Stomach (tissue), 9 donors: ENCODE results near the gene MRM1. TPM values are rescaled to one million over a fixed set of nuclear protein-coding genes. Genes with fewer than 3 reads are reported as not detected.

Experiments
- DNase-seq, 2 donors: peaks; one replicate each; pipeline versions ENCODE4 v3.0.0 to v3.0.0-alpha.2; 2013 to 2019
- H3K27ac ChIP-seq, 5 donors: fragments of 200-600 bp in 4 of 5; sonication (generic) in 4 of 5; one replicate each; pipeline ENCODE4 v1.5.1; 2013 to 2019; ENCODE audit warnings: mild to moderate bottlenecking in 1 of 5, moderate library complexity in 1 of 5
- H3K27me3 ChIP-seq, 3 donors: fragments of 200-600 bp; sonication (generic); one replicate each; pipeline ENCODE4 v1.5.1; 2017 to 2019; ENCODE audit warnings: mixed run types in 1 of 3
- H3K36me3 ChIP-seq, 4 donors: fragments of 200-600 bp; sonication (generic); 1 replicate in 3 of 4; 2 replicates in 1 of 4; pipeline ENCODE4 v1.5.1; 2016 to 2019
- H3K4me1 ChIP-seq, 4 donors: fragments of 200-600 bp; sonication (generic); one replicate each; pipeline ENCODE4 v1.5.1; 2016 to 2019
- H3K4me3 ChIP-seq, 4 donors: fragments of 200-600 bp; sonication (generic) in 3 of 4; one replicate each; pipeline ENCODE4 v1.5.1; 2016 to 2019; ENCODE audit warnings: mild to moderate bottlenecking in 1 of 4
- H3K9me3 ChIP-seq, 4 donors: fragments of 200-600 bp; sonication (generic); one replicate each; pipeline ENCODE4 v1.5.1; 2016 to 2019
- EP300 ChIP-seq: sonication (generic); formaldehyde crosslinking; IDR thresholded peaks from one replicate; pipeline ENCODE4 v1.6.1; 2017; ENCODE audit warnings: antibody characterized with exemption
- POLR2A ChIP-seq, 4 donors: fragments of 450-650 bp; IDR thresholded peaks; one replicate each; pipeline ENCODE4 v1.6.1; 2016; ENCODE audit warnings: antibody characterized with exemption in 4 of 4, control low read depth in 2 of 4, mild to moderate bottlenecking in 1 of 4, moderate library complexity in 1 of 4
- POLR2AphosphoS5 ChIP-seq, 3 donors: sonication (generic); formaldehyde crosslinking; IDR thresholded peaks; one replicate each; pipeline ENCODE4 v1.6.1; 2016; ENCODE audit warnings: antibody characterized with exemption in 3 of 3
- WGBS, 5 donors: extraction: QIAGEN DNeasy Blood & Tissue Kit in 3 of 5; methylation state at CpG; one replicate each; pipeline versions ENCODE4 v1.1.5 to v1.1.7; 2013 to 2018; 5-methylcytosine and 5-hydroxymethylcytosine counted together
- intact Hi-C: fragments of 100-400 bp; cut with DNase I; formaldehyde crosslinking; loops from one replicate; pipeline ENCODE4 v1.15.1; 2023; ENCODE audit warnings: low total_unique reads
- polyA plus RNA-seq, 3 donors: library from polyadenylated mRNA; stranded (reverse); fragments of 200-250 nt; gene quantifications; one replicate each; pipeline ENCODE4 v1.2.3, GENCODE V29; 2013
- total RNA-seq, 5 donors: library from RNA; depleted of rRNA; stranded (reverse); fragments of >200 nt; gene quantifications; one replicate each; pipeline versions ENCODE4 v1.1.0 to v1.2.3, GENCODE V29; 2014 to 2016
- TF ChIP-seq, protein P1 (sequence below), 7 experiments: fragments of 450-650 bp in 4 of 7; fragments of 200-600 bp in 3 of 7; sonication (generic) in 3 of 7; IDR thresholded peaks; one replicate each; pipeline ENCODE4 v1.5.1; 2016 to 2019; ENCODE audit warnings: antibody characterized with exemption in 7 of 7, control low read depth in 2 of 7, mild to moderate bottlenecking in 1 of 7
- donor health status: healthy with polysubstance abuse.
- donor health status: Bipolar disorder and iron deficiency.
- donor health status: healthy.

The MRM1 gene
- total and polyA plus RNA-seq, 8 donors: 1.8 to 38.5 (median 7.8) TPM; not detected in 1

DNA sequence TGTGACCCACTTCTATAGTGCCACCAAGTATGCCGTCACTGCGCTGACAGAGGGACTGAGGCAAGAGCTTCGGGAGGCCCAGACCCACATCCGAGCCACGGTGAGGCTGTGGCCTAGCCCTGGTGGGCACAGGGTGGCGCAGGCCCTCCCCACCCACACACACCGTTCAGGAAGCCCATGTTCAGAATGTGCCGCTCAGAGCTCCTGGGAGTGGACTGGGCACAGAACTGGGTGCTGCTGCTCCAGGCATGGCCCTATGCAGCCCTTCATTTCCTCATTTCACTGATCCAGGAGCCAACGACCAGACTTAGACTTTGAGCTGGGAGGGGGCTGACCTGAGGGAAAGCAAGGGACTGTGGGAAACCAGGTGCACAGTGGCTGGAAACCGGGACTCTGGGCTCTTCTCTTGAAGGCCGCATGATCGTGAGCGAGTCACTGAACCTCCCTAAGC, 2.4 kb upstream of the MRM1 start:
- H3K27ac ChIP-seq: no peak overlapping the region
- no peak overlapping the region for H3K4me3 ChIP-seq
- intact Hi-C loops: no loop called here
- no peak for DNase-seq
- H3K9me3 ChIP-seq: no peaks in the 10 kb centered on the region
- WGBS, 5 donors: 84 to 90% (median 89%) methylated on average over 11 to 13 of the region's 13 CpGs
- H3K4me1 ChIP-seq: peaks cover 14 to 32% (median 31%) of the 10 kb centered on the region in 4 donors
- TF ChIP-seq EP300 (no peak), POLR2AphosphoS5 (IDR thresholded peaks at IDR 0.05) (no peak)
- H3K27me3 ChIP-seq: no peaks in the 10 kb centered on the region
- no peaks in the 10 kb centered on the region for H3K36me3 ChIP-seq

DNA sequence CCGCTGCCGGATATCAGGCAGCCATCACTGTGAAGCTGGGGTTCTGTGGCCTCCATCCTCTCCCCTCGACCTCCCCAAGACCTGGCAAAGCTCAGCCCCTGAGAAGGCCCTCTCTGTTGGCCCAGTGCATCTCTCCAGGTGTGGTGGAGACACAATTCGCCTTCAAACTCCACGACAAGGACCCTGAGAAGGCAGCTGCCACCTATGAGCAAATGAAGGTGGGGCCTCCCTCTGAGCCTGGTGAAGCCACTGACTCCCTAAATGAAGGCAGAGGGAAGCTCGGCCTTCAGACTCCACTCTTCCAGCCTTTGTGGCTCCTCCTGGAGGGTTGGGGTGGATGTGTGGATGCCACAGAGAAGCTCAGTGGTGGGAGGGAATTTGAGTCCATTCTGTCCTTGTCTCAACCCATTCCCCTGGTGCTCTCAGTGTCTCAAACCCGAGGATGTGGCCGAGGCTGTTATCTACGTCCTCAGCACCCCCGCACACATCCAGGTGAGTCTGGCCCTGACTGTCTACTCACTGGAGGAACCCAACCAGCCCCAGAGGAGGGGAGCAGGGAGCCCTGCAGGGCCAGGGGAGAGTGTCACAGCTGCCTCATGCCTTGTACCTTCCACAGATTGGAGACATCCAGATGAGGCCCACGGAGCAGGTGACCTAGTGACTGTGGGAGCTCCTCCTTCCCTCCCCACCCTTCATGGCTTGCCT, 1.7 kb upstream of the MRM1 start:
- WGBS, 5 donors: 86 to 95% (median 93%) methylated on average over 4 to 11 of the region's 11 CpGs
- DNase-seq: no peak
- Histone ChIP-seq H3K4me3 (no peak overlapping the region), H3K9me3 (no peaks in the 10 kb centered on the region), H3K27ac (no peak overlapping the region), H3K27me3 (no peaks in the 10 kb centered on the region), H3K4me1 (peaks cover 14 to 38% (median 34%) of the 10 kb centered on the region in 4 donors), H3K36me3 (no peaks in the 10 kb centered on the region)
- no peak for TF ChIP-seq POLR2A (IDR thresholded peaks at IDR 0.05)
- intact Hi-C loops: no loop called here

DNA sequence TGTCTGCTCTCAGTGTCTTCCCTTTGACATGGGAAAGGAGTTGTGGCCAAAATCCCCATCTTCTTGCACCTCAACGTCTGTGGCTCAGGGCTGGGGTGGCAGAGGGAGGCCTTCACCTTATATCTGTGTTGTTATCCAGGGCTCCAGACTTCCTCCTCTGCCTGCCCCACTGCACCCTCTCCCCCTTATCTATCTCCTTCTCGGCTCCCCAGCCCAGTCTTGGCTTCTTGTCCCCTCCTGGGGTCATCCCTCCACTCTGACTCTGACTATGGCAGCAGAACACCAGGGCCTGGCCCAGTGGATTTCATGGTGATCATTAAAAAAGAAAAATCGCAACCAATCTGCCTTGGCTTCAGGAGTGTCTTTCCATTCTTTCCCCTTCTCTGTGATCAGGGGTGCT, 918 bp upstream of the MRM1 start:
- peaks cover 14 to 38% (median 34%) of the 10 kb centered on the region in 4 donors for H3K4me1 ChIP-seq
- intact Hi-C loops: no loop called here
- no peak for DNase-seq
- no peaks in the 10 kb centered on the region for H3K9me3 ChIP-seq
- H3K4me3 ChIP-seq: peak overlapping the region in 2 of 4 donors; percentile 68 to 91
- 62 to 72% (median 67%) methylated on average over 3 of the region's 3 CpGs for WGBS, 5 donors
- TF ChIP-seq, protein P1, sequence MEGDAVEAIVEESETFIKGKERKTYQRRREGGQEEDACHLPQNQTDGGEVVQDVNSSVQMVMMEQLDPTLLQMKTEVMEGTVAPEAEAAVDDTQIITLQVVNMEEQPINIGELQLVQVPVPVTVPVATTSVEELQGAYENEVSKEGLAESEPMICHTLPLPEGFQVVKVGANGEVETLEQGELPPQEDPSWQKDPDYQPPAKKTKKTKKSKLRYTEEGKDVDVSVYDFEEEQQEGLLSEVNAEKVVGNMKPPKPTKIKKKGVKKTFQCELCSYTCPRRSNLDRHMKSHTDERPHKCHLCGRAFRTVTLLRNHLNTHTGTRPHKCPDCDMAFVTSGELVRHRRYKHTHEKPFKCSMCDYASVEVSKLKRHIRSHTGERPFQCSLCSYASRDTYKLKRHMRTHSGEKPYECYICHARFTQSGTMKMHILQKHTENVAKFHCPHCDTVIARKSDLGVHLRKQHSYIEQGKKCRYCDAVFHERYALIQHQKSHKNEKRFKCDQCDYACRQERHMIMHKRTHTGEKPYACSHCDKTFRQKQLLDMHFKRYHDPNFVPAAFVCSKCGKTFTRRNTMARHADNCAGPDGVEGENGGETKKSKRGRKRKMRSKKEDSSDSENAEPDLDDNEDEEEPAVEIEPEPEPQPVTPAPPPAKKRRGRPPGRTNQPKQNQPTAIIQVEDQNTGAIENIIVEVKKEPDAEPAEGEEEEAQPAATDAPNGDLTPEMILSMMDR (IDR thresholded peaks at IDR 0.05): no peak
- TF ChIP-seq POLR2AphosphoS5 (IDR thresholded peaks at IDR 0.05) (no peak), POLR2A (IDR thresholded peaks at IDR 0.05) (no peak), EP300 (no peak)
- no peaks in the 10 kb centered on the region for H3K36me3 ChIP-seq
- peak overlapping the region in 4 of 5 donors; percentile 82 to 90 (median 86) for H3K27ac ChIP-seq
- H3K27me3 ChIP-seq: no peaks in the 10 kb centered on the region

DNA sequence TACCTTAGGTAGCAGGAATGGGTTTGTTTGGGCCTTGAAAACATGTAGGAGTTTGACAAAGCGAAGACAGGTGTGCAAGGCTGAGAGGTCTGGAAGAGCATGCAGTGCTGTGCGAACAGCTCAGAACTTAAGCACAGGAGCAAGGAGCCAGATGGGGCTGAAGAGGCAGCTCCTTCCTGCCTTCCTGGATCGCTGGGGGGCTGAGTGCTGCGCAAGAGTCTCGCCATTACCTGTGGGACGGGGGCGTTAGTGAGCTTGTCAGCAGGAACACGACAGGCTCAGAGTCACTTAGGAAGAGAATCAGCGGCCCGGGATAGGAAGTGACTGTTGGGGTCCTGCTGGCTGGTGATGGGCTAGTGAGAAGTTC, 464 bp upstream of the MRM1 start:
- Histone ChIP-seq H3K4me1 (peaks cover 14 to 38% (median 34%) of the 10 kb centered on the region in 4 donors), H3K36me3 (no peaks in the 10 kb centered on the region), H3K9me3 (no peaks in the 10 kb centered on the region), H3K4me3 (peak overlapping the region; percentile 68 to 98 (median 92)), H3K27ac (peak overlapping the region; percentile 82 to 90 (median 84)), H3K27me3 (no peaks in the 10 kb centered on the region)
- DNase-seq: no peak
- 13 to 19% (median 15%) methylated on average over 10 of the region's 10 CpGs for WGBS, 5 donors
- intact Hi-C loops: no loop called here
- TF ChIP-seq, protein P1 (IDR thresholded peaks at IDR 0.05): no peak
- TF ChIP-seq POLR2A (IDR thresholded peaks at IDR 0.05) (no peak), EP300 (no peak), POLR2AphosphoS5 (IDR thresholded peaks at IDR 0.05) (no peak)

DNA sequence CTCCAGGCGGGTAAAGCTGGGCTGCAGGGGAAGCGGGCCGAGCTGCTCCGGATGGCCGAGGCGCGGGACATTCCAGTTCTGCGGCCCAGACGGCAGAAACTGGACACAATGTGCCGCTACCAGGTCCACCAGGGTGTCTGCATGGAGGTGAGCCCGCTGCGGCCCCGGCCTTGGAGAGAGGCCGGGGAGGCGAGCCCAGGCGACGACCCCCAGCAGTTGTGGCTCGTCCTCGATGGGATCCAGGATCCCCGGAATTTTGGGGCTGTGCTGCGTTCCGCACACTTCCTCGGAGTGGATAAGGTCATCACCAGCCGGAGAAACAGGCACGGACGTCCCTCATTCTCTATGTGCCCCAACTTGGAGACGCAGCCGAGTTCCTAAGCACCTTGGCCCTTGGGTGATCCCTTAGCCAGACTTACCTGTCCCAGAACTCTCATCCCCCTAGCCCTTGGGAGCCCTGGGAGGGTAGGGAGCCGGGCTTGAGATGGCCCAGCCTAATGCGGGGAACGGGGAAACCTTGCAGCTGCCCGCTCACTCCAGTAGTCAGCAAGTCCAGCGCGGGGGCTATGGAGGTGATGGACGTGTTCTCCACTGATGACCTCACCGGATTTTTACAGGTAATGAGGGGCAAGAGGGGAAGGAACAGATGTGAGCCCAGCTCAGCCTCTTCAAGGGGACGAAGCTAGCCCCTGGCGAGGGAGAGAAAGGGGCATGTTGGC, 806 bp downstream of the MRM1 start:
- Histone ChIP-seq H3K4me3 (peak overlapping the region; percentile 68 to 98 (median 92)), H3K27ac (peak overlapping the region; percentile 82 to 90 (median 84)), H3K4me1 (peaks cover 14 to 38% (median 34%) of the 10 kb centered on the region in 4 donors), H3K36me3 (no peaks in the 10 kb centered on the region), H3K9me3 (no peaks in the 10 kb centered on the region), H3K27me3 (no peaks in the 10 kb centered on the region)
- TF ChIP-seq, protein P1 (IDR thresholded peaks at IDR 0.05): no peak
- TF ChIP-seq EP300 (no peak), POLR2AphosphoS5 (IDR thresholded peaks at IDR 0.05) (no peak), POLR2A (IDR thresholded peaks at IDR 0.05) (no peak)
- 1 to 5% (median 3%) methylated on average over 27 to 38 of the region's 38 CpGs for WGBS, 5 donors
- intact Hi-C loops: no loop called here
- DNase-seq: peak in 1 of 2 donors; percentile 40
